Parathyroid adenoma (tissue), 2 donors: ENCODE data around the gene PPCS.

ENCODE experiments used
- H2AFZ ChIP-seq: fragments of 300-600 bp; sonication (generic); one replicate; pipeline ENCODE4 v1.7.0; 2017; ENCODE audit warnings: antibody characterized with exemption, mild to moderate bottlenecking
- H3K27ac ChIP-seq: fragments of 300-600 bp; sonication (generic); one replicate; pipeline ENCODE4 v1.7.0; 2017
- H3K27me3 ChIP-seq: fragments of 300-600 bp; sonication (generic); one replicate; pipeline ENCODE4 v1.7.0; 2017; ENCODE audit warnings: low read length; ENCODE audit not compliant: control insufficient read depth, insufficient read depth
- H3K36me3 ChIP-seq: fragments of 300-600 bp; sonication (generic); one replicate; pipeline ENCODE4 v1.7.0; 2017; ENCODE audit warnings: low read length; ENCODE audit not compliant: control insufficient read depth, insufficient read depth
- H3K4me1 ChIP-seq: fragments of 300-600 bp; sonication (generic); one replicate; pipeline ENCODE4 v1.7.0; 2017; ENCODE audit warnings: control low read depth
- H3K4me2 ChIP-seq: fragments of 300-600 bp; sonication (generic); one replicate; pipeline ENCODE4 v1.7.0; 2017; ENCODE audit warnings: low read length
- H3K4me3 ChIP-seq: fragments of 300-600 bp; sonication (generic); one replicate; pipeline ENCODE4 v1.7.0; 2017; ENCODE audit warnings: low read depth, low read length
- H3K79me2 ChIP-seq: fragments of 300-600 bp; sonication (generic); one replicate; pipeline ENCODE4 v1.7.0; 2017; ENCODE audit warnings: control low read depth
- H3K9ac ChIP-seq: fragments of 300-600 bp; sonication (generic); one replicate; pipeline ENCODE4 v1.7.0; 2017; ENCODE audit warnings: mild to moderate bottlenecking
- H3K9me3 ChIP-seq: fragments of 300-600 bp; sonication (generic); one replicate; pipeline ENCODE4 v1.7.0; 2017; ENCODE audit warnings: low read length; ENCODE audit not compliant: control insufficient read depth
- TF ChIP-seq, protein P1 (sequence below): fragments of 300-600 bp; sonication (generic); IDR thresholded peaks from one replicate; pipeline ENCODE4 v1.7.0; 2017; ENCODE audit warnings: antibody characterized with exemption, mild to moderate bottlenecking
- donor health status: primary hyperparathyroidism.

The PPCS gene

DNA sequence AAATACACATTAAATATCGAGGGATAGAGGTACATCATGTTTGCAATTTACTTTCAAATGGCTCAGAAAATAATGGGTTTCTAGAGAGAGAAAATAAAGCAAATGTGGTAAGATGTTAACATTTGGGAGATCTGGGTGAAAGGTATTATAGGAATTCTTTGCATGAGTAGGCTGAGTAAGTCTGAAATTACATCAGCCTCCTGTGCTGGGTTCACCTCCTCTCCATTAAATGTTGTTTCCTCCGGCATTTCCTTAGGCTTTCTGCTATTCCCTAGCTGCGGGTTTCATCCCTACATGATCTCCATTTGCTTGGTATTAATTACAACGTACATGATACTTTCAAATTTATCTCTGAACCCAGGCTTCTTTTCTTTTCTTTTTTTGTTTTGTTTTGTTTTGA, 32.1 kb upstream of the PPCS start:
- TF ChIP-seq, protein P1, sequence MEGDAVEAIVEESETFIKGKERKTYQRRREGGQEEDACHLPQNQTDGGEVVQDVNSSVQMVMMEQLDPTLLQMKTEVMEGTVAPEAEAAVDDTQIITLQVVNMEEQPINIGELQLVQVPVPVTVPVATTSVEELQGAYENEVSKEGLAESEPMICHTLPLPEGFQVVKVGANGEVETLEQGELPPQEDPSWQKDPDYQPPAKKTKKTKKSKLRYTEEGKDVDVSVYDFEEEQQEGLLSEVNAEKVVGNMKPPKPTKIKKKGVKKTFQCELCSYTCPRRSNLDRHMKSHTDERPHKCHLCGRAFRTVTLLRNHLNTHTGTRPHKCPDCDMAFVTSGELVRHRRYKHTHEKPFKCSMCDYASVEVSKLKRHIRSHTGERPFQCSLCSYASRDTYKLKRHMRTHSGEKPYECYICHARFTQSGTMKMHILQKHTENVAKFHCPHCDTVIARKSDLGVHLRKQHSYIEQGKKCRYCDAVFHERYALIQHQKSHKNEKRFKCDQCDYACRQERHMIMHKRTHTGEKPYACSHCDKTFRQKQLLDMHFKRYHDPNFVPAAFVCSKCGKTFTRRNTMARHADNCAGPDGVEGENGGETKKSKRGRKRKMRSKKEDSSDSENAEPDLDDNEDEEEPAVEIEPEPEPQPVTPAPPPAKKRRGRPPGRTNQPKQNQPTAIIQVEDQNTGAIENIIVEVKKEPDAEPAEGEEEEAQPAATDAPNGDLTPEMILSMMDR, result no peak
- no peaks in the 10 kb centered on the region for H3K79me2 ChIP-seq
- no peak overlapping the region for H3K4me2 ChIP-seq
- no peaks in the 10 kb centered on the region for H3K36me3 ChIP-seq
- H3K27me3 ChIP-seq, result no peaks in the 10 kb centered on the region
- H3K9me3 ChIP-seq, result no peaks in the 10 kb centered on the region
- no peak overlapping the region for H3K4me3 ChIP-seq
- no peak overlapping the region for H2AFZ ChIP-seq
- H3K27ac ChIP-seq, result no peak overlapping the region
- peaks cover 6% of the 10 kb centered on the region for H3K4me1 ChIP-seq
- no peak overlapping the region for H3K9ac ChIP-seq

DNA sequence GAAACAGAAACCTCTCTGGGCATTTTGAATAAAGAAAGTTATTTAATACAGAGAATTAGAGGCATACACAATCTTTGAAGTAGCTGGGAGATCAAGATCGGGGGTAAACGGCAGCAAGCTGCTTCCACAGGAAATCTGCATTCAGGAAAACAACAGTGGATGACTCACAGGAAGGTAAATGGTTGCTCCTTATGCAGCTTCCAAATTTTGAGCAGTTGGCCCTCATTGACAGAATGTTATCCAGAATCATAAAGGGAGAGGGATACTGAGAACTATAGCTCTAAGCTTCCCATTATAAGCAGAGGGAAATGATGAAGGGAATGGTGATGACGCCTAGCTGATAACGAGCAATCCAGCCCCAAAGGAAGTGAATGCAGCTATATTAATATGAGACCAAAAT, 29.1 kb upstream of the PPCS start:
- no peaks in the 10 kb centered on the region for H3K36me3 ChIP-seq
- no peak overlapping the region for H3K4me2 ChIP-seq
- H3K9me3 ChIP-seq, result no peaks in the 10 kb centered on the region
- no peaks in the 10 kb centered on the region for H3K79me2 ChIP-seq
- no peak overlapping the region for H2AFZ ChIP-seq
- H3K27ac ChIP-seq, result no peak overlapping the region
- TF ChIP-seq, protein P1, result no peak
- H3K4me3 ChIP-seq, result no peak overlapping the region
- H3K9ac ChIP-seq, result no peak overlapping the region
- no peaks in the 10 kb centered on the region for H3K27me3 ChIP-seq
- peaks cover 12% of the 10 kb centered on the region for H3K4me1 ChIP-seq

DNA sequence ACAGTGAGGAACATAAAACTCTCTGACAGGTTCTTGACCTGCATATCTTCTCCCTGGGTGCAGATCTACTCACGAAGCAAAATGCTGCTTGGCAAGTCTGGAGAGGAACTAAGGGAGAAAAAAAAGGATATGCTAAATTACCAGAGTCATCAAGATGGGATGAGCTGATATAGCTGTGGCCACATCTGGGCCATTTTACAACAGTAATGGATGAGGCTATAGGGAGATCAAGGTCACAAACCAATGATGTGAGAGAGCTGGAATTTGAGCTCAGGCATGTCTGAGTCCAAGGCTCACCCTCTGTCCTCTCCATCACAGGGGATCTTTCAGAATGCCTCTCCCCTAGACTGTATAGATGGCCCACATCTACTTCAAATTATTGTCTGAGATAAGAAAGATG, 26.7 kb upstream of the PPCS start:
- Histone ChIP-seq H3K36me3 (no peaks in the 10 kb centered on the region), H3K4me1 (peaks cover 23% of the 10 kb centered on the region), H3K4me3 (no peak overlapping the region), H3K9me3 (no peaks in the 10 kb centered on the region), H3K27me3 (no peaks in the 10 kb centered on the region), H3K9ac (no peak overlapping the region), H2AFZ (peak overlapping the region; percentile 17), H3K4me2 (no peak overlapping the region), H3K27ac (peak overlapping the region; percentile 54), H3K79me2 (no peaks in the 10 kb centered on the region)
- TF ChIP-seq, protein P1, result no peak

DNA sequence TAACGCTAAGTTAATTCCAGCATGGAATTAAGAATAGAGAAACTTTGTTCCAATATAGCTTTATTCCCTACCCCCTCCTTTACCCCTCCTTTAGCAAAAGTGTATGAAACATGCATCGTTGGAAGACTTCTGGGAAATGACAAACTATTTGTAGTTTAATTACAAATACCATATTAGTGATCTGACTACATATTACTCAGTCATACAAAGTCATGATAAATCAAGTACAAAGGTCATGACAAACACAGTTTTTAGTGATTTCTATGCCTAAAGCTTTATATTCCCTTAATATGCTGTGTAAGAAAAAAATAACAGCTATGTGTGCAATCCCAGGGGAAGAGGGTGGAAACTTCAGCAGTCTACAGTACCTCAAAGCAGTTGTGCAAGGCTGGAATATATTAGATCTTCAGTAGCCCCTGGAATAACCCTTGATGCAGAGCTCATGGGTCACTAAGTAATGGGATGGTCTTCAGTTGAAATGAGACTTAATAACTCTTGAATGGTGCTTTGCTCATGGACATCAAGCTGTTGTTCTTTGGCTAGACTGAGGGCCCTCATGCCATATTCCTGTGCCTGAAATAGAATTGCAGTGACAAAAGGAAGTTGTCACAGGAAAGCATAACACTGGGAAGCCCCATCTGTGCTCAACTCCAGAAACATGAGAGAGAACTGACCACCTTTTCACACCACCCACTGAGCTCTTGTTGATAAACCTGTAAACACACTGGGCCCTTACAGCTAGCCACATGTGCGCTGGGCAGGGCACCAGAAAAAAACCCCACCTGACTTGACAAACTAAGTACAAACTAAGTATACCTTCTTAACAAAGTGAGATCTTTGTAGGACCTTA, 25.8 kb upstream of the PPCS start:
- TF ChIP-seq, protein P1, result no peak
- Histone ChIP-seq H2AFZ (no peak overlapping the region), H3K4me1 (peaks cover 23% of the 10 kb centered on the region), H3K4me2 (peak overlapping the region; percentile 34), H3K36me3 (no peaks in the 10 kb centered on the region), H3K79me2 (no peaks in the 10 kb centered on the region), H3K4me3 (no peak overlapping the region), H3K9ac (no peak overlapping the region), H3K27ac (peak overlapping the region; percentile 61), H3K27me3 (no peaks in the 10 kb centered on the region), H3K9me3 (no peaks in the 10 kb centered on the region)

DNA sequence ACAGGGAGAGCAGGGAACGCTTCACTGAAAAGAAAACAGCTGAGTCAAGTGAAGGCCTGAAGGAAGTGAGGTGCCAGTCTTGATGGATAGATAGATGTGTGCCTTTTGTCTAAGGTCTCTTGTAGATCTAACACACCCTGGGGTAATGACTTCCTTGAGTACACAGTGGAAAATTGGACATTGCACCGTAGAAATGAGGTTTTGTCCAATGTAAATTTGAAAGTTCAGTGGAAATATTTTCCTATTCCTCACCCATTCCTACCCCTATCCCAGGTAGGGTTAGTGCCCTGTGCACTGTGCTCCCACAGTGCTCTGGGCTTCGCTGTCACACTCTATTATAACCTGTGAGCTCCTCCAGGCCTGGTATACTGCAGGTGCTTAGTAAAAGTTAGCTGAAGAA, 24.8 kb upstream of the PPCS start:
- Histone ChIP-seq H3K9ac (no peak overlapping the region), H3K79me2 (no peaks in the 10 kb centered on the region), H3K36me3 (no peaks in the 10 kb centered on the region), H3K4me3 (no peak overlapping the region), H2AFZ (no peak overlapping the region), H3K27ac (peak overlapping the region; percentile 61), H3K27me3 (no peaks in the 10 kb centered on the region), H3K9me3 (no peaks in the 10 kb centered on the region), H3K4me1 (peaks cover 23% of the 10 kb centered on the region), H3K4me2 (peak overlapping the region; percentile 34)
- TF ChIP-seq, protein P1, result no peak
